T1000 (cell line): ENCODE data around the gene ONECUT2.
"Not testable (repeated sequence)": the region's sequence is repeated elsewhere in the genome, so short reads cannot be mapped to it uniquely, and the experiment has no call there.

Experiments
- DNase-seq: peaks from one replicate; lab custom pipeline; 2025; ENCODE audit warnings: mixed read lengths; lab: John Stamatoyannopoulos, UW

The ONECUT2 gene

GRCh38 chr18:57446322-57446721 is 11.1 kb downstream of the ONECUT2 start:
- DNase-seq = no peak

GRCh38 chr18:57447154-57447621 is 12.0 kb downstream of the ONECUT2 start:
- DNase-seq = no peak

- DNase-seq = no peak
Observed at GRCh38 chr18:57455576-57456129, 20.5 kb downstream of the ONECUT2 start.

GRCh38 chr18:57461652-57462269 is 26.6 kb downstream of the ONECUT2 start:
- no peak for DNase-seq

- no peak for DNase-seq
Observed at GRCh38 chr18:57466307-57466706, 31.1 kb downstream of the ONECUT2 start.

GRCh38 chr18:57466745-57467409 is 31.7 kb downstream of the ONECUT2 start:
- no peak for DNase-seq

GRCh38 chr18:57469884-57470283 is 34.7 kb downstream of the ONECUT2 start:
- no peak for DNase-seq

- no peak for DNase-seq
Observed at GRCh38 chr18:57475408-57475807, 40.2 kb downstream of the ONECUT2 start.

- DNase-seq = no peak
Observed at GRCh38 chr18:57475903-57476302, 40.7 kb downstream of the ONECUT2 start.

- DNase-seq = no peak
Observed at GRCh38 chr18:57480733-57481132, 45.6 kb downstream of the ONECUT2 start.

GRCh38 chr18:57497372-57498294 is 62.5 kb downstream of the ONECUT2 start:
- no peak for DNase-seq

- DNase-seq = no peak
Observed at GRCh38 chr18:57498682-57499256, 63.6 kb downstream of the ONECUT2 start.

GRCh38 chr18:57502624-57503023 is 67.5 kb downstream of the ONECUT2 start:
- DNase-seq = no peak

- no peak for DNase-seq
Observed at GRCh38 chr18:57505231-57505630, 70.1 kb downstream of the ONECUT2 start.

GRCh38 chr18:57516056-57516455 is 80.9 kb downstream of the ONECUT2 start:
- DNase-seq = no peak

GRCh38 chr18:57518533-57518932 is 83.4 kb downstream of the ONECUT2 start:
- no peak for DNase-seq

GRCh38 chr18:57519668-57520424 is 84.7 kb downstream of the ONECUT2 start:
- DNase-seq = no peak

- not testable (repeated sequence) for DNase-seq
Observed at GRCh38 chr18:57522348-57522747, 87.2 kb downstream of the ONECUT2 start.

GRCh38 chr18:57523171-57523956 is 88.2 kb downstream of the ONECUT2 start:
- no peak for DNase-seq

GRCh38 chr18:57527556-57528229 is 92.5 kb downstream of the ONECUT2 start:
- DNase-seq = no peak
